GM23248 (cell line): ENCODE results near the gene KCNH3. TPM values are rescaled to one million over a fixed set of nuclear protein-coding genes. Genes with fewer than 3 reads are reported as not detected.

Experiments used
- DNase-seq: peaks from one replicate; pipeline ENCODE4 v3.0.0-alpha.2; 2015
- H2AFZ ChIP-seq: fragments of 200-600 bp; sonication (generic); 2 replicates; pipeline ENCODE4 v1.6.1; 2016; ENCODE audit warnings: antibody characterized with exemption
- H3F3A ChIP-seq: fragments of 200-600 bp; sonication (generic); 2 replicates; pipeline ENCODE4 v1.6.1; 2016; ENCODE audit warnings: mild to moderate bottlenecking, antibody characterized with exemption, mixed run types; ENCODE audit not compliant: insufficient read depth
- H3K27ac ChIP-seq: fragments of 200-600 bp; sonication (generic); 2 replicates; pipeline ENCODE4 v1.5.1; 2016; ENCODE audit warnings: mild to moderate bottlenecking
- H3K27me3 ChIP-seq: fragments of 200-600 bp; sonication (generic); replicated peaks from 2 replicates; pipeline ENCODE4 v1.6.1; 2016; ENCODE audit warnings: mild to moderate bottlenecking; ENCODE audit not compliant: insufficient read depth
- H3K36me3 ChIP-seq: fragments of 200-600 bp; sonication (generic); 2 replicates; pipeline ENCODE4 v1.6.1; 2016; ENCODE audit warnings: low read depth, mild to moderate bottlenecking
- H3K4me1 ChIP-seq: fragments of 200-600 bp; sonication (generic); 2 replicates; pipeline ENCODE4 v1.6.1; 2016; ENCODE audit warnings: mild to moderate bottlenecking; ENCODE audit not compliant: insufficient read depth
- H3K4me2 ChIP-seq: fragments of 200-600 bp; sonication (generic); one replicate; pipeline ENCODE4 v1.6.1; 2016; ENCODE audit warnings: mild to moderate bottlenecking; ENCODE audit not compliant: unreplicated experiment
- H3K4me3 ChIP-seq: fragments of 200-600 bp; sonication (generic); 2 replicates; pipeline ENCODE4 v1.5.1; 2016; ENCODE audit warnings: mild to moderate bottlenecking
- H3K79me2 ChIP-seq: fragments of 200-600 bp; sonication (generic); 2 replicates; pipeline ENCODE4 v1.6.1; 2016; ENCODE audit warnings: mild to moderate bottlenecking; ENCODE audit not compliant: insufficient read depth
- H3K9ac ChIP-seq: fragments of 200-600 bp; sonication (generic); 2 replicates; pipeline ENCODE4 v1.6.1; 2016; ENCODE audit warnings: mild to moderate bottlenecking
- H3K9me2 ChIP-seq: fragments of 200-600 bp; sonication (generic); 2 replicates; pipeline ENCODE4 v1.6.1; 2016; ENCODE audit warnings: mixed run types, mild to moderate bottlenecking, moderate library complexity; ENCODE audit not compliant: insufficient read depth
- H3K9me3 ChIP-seq: fragments of 200-600 bp; sonication (generic); one replicate; pipeline ENCODE4 v1.6.1; 2017; ENCODE audit warnings: low read depth
- H4K20me1 ChIP-seq: fragments of 200-600 bp; sonication (generic); 2 replicates; pipeline ENCODE4 v1.6.0; 2016; ENCODE audit not compliant: insufficient read depth
- EZH2 ChIP-seq: fragments of 200-600 bp; sonication (generic); IDR thresholded peaks from 2 replicates; pipeline ENCODE4 v1.6.1; 2018; ENCODE audit warnings: antibody characterized with exemption, mild to moderate bottlenecking; ENCODE audit not compliant: insufficient read depth, poor library complexity, severe bottlenecking
- EZH2phosphoT487 ChIP-seq: fragments of 200-600 bp; sonication (generic); IDR thresholded peaks from 2 replicates; pipeline ENCODE4 v1.6.1; 2018; ENCODE audit warnings: antibody characterized with exemption, moderate library complexity, mild to moderate bottlenecking, low read depth; ENCODE audit not compliant: insufficient read depth
- WGBS, 2 experiments: methylation state at CpG; one replicate each; pipeline ENCODE4 v1.1.6; 2015 to 2017; ENCODE audit warnings: low lambda C conversion rate in 2 of 2, low coverage in 1 of 2; ENCODE audit errors: missing lambda C conversion rate in 2 of 2; 5-methylcytosine and 5-hydroxymethylcytosine counted together
- in situ Hi-C: fragments of 300-500 bp; cut with MboI; formaldehyde crosslinking; loops from 2 replicates; pipeline ENCODE4 v1.15.0; 2020
- polyA plus RNA-seq: library from polyadenylated mRNA; unstranded; fragments of >200 nt; fragmentation: Nextera tagmentation; extraction: Ambion mirVana; gene quantifications from 2 replicates; pipeline ENCODE4 v1.2.1, GENCODE V29; 2016
- total RNA-seq: library from RNA; depleted of rRNA; stranded (reverse); fragments of >200 nt; shearing (Covaris generic); gene quantifications from 2 replicates; pipeline ENCODE4 v1.2.3, GENCODE V29; 2014

Gene KCNH3
- total and polyA plus RNA-seq, 2 experiments from 2014 or later: 0.09 TPM; not detected in 1

DNA sequence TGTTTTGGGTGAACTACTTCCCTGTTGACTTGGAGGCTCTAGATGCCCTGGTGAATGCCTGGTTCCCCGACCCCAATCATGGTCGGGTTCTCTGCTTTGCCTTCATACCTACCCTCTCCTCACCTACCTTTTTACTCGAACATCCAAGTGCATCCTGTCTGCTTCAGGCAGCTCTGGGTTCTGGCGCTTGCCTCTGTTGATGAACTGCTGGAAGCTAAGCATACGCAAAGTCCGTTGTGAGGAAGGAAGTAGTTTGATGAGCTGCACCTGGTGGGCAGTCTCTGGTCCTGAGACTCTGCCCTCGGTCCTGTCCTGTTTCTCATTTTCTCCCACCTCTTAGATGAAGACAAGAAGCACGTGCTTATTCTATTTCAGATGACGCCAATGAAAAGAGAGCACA, 13.6 kb downstream of the KCNH3 start:
- Histone ChIP-seq H3K79me2 (no peaks in the 10 kb centered on the region), H3K4me3 (no peak overlapping the region), H3K4me2 (no peak overlapping the region), H3K27me3 (peaks cover 12% of the 10 kb centered on the region; the same call in 1 of the 2 replicates), H3K9me3 (no peaks in the 10 kb centered on the region), H2AFZ (no peak overlapping the region), H3K27ac (no peak overlapping the region), H3K9ac (no peak overlapping the region), H4K20me1 (no peaks in the 10 kb centered on the region), H3F3A (no peaks in the 10 kb centered on the region), H3K36me3 (no peaks in the 10 kb centered on the region), H3K9me2 (no peaks in the 10 kb centered on the region), H3K4me1 (no peaks in the 10 kb centered on the region)
- WGBS, 2 experiments: 41 to 43% methylated on average over 9 of the region's 9 CpGs
- TF ChIP-seq EZH2 (no peak), EZH2phosphoT487 (no peak)
- no peak for DNase-seq
- in situ Hi-C loops: no loop called here

GRCh38 chr12:49552899-49553298, 14.1 kb downstream of the KCNH3 start:
- no peaks in the 10 kb centered on the region for H3K9me2 ChIP-seq
- no peaks in the 10 kb centered on the region for H4K20me1 ChIP-seq
- WGBS, 2 experiments: 76 to 77% methylated on average over 8 of the region's 8 CpGs
- no peaks in the 10 kb centered on the region for H3K36me3 ChIP-seq
- H3K4me1 ChIP-seq: no peaks in the 10 kb centered on the region
- TF ChIP-seq EZH2phosphoT487: no peak
- no peak for TF ChIP-seq EZH2
- in situ Hi-C loops: no loop called here
- no peaks in the 10 kb centered on the region for H3K9me3 ChIP-seq
- no peak for DNase-seq
- peaks cover 10% of the 10 kb centered on the region; the same call in 1 of the 2 replicates for H3K27me3 ChIP-seq
- H3K27ac ChIP-seq: no peak overlapping the region
- H2AFZ ChIP-seq: no peak overlapping the region
- H3K9ac ChIP-seq: no peak overlapping the region
- H3K79me2 ChIP-seq: no peaks in the 10 kb centered on the region
- H3F3A ChIP-seq: no peaks in the 10 kb centered on the region
- H3K4me2 ChIP-seq: no peak overlapping the region
- H3K4me3 ChIP-seq: no peak overlapping the region

GRCh38 chr12:49553512-49554088, 14.8 kb downstream of the KCNH3 start:
- Histone ChIP-seq H3K27ac (no peak overlapping the region), H3K4me3 (no peak overlapping the region), H3K4me2 (no peak overlapping the region), H3K9ac (no peak overlapping the region), H3K9me2 (no peaks in the 10 kb centered on the region), H3K36me3 (no peaks in the 10 kb centered on the region), H4K20me1 (no peaks in the 10 kb centered on the region), H2AFZ (no peak overlapping the region), H3K27me3 (peaks cover 8% of the 10 kb centered on the region; the same call in 1 of the 2 replicates), H3F3A (no peaks in the 10 kb centered on the region), H3K79me2 (no peaks in the 10 kb centered on the region), H3K4me1 (no peaks in the 10 kb centered on the region), H3K9me3 (no peaks in the 10 kb centered on the region)
- 51 to 64% methylated on average over 2 of the region's 2 CpGs for WGBS, 2 experiments
- TF ChIP-seq EZH2 (no peak), EZH2phosphoT487 (no peak)
- in situ Hi-C loops: no loop called here
- DNase-seq: peak; percentile 33

- TF ChIP-seq EZH2phosphoT487 (no peak), EZH2 (no peak)
- WGBS, 2 experiments: 69% methylated on average over 15 of the region's 15 CpGs
These were observed 15.4 kb downstream of the KCNH3 start for GRCh38 chr12:49554266-49554665.

More at GRCh38 chr12:49554266-49554665, 15.4 kb downstream of the KCNH3 start:
- no peak for DNase-seq
- H2AFZ ChIP-seq: no peak overlapping the region
- H3K27ac ChIP-seq: no peak overlapping the region
- H3K4me3 ChIP-seq: no peak overlapping the region
- H3K4me2 ChIP-seq: no peak overlapping the region
- no peaks in the 10 kb centered on the region for H3F3A ChIP-seq
- H4K20me1 ChIP-seq: no peaks in the 10 kb centered on the region
- H3K4me1 ChIP-seq: no peaks in the 10 kb centered on the region
- H3K9me2 ChIP-seq: no peaks in the 10 kb centered on the region
- H3K79me2 ChIP-seq: no peaks in the 10 kb centered on the region
- in situ Hi-C loops: no loop called here
- no peak overlapping the region for H3K9ac ChIP-seq
- H3K36me3 ChIP-seq: no peaks in the 10 kb centered on the region
- no peaks in the 10 kb centered on the region for H3K9me3 ChIP-seq
- peaks cover 5% of the 10 kb centered on the region; the same call in 1 of the 2 replicates for H3K27me3 ChIP-seq
